ENCODE data around the gene RDX. TPM values are rescaled to one million over a fixed set of nuclear protein-coding genes. Genes with fewer than 3 reads are reported as not detected.

Gene RDX
- total RNA-seq, 4 donors from 2014 or later = 35.3 to 62.9 (median 51.7) TPM

DNA sequence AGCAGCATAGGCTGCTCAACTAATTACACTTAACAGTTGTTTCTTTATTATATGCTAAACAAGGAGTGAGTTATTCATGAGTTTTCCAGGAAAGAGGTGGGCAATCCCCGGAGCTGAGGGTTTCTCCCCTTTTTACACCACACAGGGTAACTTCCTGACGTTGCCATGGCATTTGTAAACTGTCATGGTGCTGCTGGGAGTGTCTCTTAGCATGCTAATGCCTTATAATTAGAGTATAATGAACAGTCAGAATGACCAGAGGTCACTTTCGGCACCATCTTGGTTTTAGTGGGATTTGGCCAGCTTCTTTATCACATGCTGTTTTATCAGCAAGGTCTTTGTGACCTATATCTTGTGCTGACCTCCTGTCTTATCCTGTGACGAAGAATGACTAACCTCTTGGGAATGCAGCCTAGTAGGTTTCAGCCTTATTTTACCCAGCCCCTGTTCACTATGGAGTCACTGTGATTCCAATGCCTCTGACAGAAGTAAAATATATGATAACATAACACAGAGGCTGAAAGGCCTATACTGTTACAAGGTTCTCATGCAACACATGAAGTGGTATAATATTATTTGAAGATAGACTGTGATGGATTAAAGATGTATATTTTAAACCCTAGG, 41.3 kb upstream of the RDX start:
- Histone ChIP-seq H3K27me3 (no peaks in the 10 kb centered on the region), H3K4me3 (no peak overlapping the region), H3K27ac (no peak overlapping the region), H3K9me3 (no peaks in the 10 kb centered on the region), H3K36me3 (no peaks in the 10 kb centered on the region), H3K4me1 (no peaks in the 10 kb centered on the region)
- no peak for TF ChIP-seq POLR2A (IDR thresholded peaks at IDR 0.05)
- TF ChIP-seq, protein P1, sequence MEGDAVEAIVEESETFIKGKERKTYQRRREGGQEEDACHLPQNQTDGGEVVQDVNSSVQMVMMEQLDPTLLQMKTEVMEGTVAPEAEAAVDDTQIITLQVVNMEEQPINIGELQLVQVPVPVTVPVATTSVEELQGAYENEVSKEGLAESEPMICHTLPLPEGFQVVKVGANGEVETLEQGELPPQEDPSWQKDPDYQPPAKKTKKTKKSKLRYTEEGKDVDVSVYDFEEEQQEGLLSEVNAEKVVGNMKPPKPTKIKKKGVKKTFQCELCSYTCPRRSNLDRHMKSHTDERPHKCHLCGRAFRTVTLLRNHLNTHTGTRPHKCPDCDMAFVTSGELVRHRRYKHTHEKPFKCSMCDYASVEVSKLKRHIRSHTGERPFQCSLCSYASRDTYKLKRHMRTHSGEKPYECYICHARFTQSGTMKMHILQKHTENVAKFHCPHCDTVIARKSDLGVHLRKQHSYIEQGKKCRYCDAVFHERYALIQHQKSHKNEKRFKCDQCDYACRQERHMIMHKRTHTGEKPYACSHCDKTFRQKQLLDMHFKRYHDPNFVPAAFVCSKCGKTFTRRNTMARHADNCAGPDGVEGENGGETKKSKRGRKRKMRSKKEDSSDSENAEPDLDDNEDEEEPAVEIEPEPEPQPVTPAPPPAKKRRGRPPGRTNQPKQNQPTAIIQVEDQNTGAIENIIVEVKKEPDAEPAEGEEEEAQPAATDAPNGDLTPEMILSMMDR (IDR thresholded peaks at IDR 0.05) = no peak
- DNase-seq = no peak
- 54 to 59% methylated on average over 4 of the region's 4 CpGs for WGBS, 2 donors
- intact Hi-C loops (cut with DNase I) = no loop called here

DNA sequence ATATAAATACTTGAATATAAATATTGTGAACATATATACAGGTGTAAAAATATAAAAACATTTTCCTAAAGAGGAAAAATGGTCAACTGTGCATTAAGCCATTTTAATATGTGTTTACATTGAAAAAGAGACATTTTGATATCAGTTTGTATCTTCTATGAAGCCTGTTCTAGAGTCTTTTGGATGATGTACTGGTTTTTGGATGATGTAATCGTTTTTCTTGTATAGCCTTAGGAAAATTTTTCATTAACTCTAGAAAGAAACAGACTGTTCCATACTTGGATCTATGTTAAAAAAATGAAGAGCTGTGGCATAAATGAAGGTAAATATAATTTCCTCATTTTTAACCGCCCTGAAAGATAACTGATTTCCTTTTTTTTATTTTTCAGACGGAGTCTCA, 39.6 kb upstream of the RDX start:
- no peaks in the 10 kb centered on the region for H3K9me3 ChIP-seq
- DNase-seq = no peak
- H3K4me3 ChIP-seq = no peak overlapping the region
- intact Hi-C loops (cut with DNase I) = no loop called here
- H3K27ac ChIP-seq = no peak overlapping the region
- TF ChIP-seq, protein P1 (IDR thresholded peaks at IDR 0.05) = no peak
- no peak for TF ChIP-seq POLR2A (IDR thresholded peaks at IDR 0.05)
- H3K27me3 ChIP-seq = no peaks in the 10 kb centered on the region
- 68 to 82% methylated on average over 3 of the region's 3 CpGs for WGBS, 2 donors
- H3K4me1 ChIP-seq = no peaks in the 10 kb centered on the region
- H3K36me3 ChIP-seq = no peaks in the 10 kb centered on the region

DNA sequence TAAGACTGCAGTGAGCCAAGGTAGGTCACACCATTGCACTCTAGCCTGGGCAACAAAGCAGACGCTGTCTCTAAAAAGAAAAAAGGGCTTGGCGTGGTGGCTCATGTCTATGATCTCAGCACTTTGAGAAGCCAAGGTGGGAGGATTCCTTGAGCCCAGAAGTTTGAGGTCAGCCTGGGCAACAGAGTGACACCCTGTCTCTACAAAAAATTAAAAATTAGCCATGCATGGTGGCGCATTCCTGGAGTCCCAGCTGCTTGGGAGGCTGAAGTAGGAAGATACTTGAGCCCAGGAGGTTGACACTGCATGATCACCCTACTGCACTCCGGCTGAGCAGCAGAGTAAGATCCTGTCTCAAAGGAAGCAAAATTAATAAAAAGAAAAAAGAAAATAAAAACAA, 38.9 kb upstream of the RDX start:
- Histone ChIP-seq H3K27me3 (no peaks in the 10 kb centered on the region), H3K4me1 (no peaks in the 10 kb centered on the region), H3K9me3 (no peaks in the 10 kb centered on the region), H3K27ac (no peak overlapping the region), H3K36me3 (no peaks in the 10 kb centered on the region), H3K4me3 (no peak overlapping the region)
- no peak for DNase-seq
- intact Hi-C loops (cut with DNase I) = no loop called here
- whole genome bisulfite sequencing, 2 donors = 85 to 87% methylated on average over 4 of the region's 4 CpGs
- TF ChIP-seq, protein P1 (IDR thresholded peaks at IDR 0.05) = no peak
- TF ChIP-seq POLR2A (IDR thresholded peaks at IDR 0.05) = no peak

DNA sequence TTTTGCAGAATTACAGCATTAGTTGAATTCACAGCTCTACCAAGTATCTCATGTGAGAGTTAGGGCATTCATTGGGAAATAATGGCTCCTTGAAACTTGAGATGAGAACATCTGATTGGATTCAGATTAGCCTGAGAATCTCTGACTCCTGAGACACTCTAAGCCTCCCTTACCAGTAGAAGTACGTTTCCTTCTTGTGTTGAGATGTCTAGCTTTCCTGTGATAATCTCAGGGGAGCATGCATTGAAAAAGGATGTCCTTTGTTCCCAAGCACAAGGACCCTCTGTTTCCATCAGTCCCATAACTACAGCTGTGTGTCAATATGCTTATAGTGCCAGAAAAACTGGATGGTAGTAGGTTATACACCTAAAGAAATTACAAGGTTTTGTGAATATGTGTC, 35.2 kb upstream of the RDX start:
- Histone ChIP-seq H3K27me3 (no peaks in the 10 kb centered on the region), H3K4me1 (peaks cover 0 to 7% (median 0%) of the 10 kb centered on the region in 3 donors), H3K36me3 (no peaks in the 10 kb centered on the region), H3K4me3 (no peak overlapping the region), H3K27ac (no peak overlapping the region), H3K9me3 (no peaks in the 10 kb centered on the region)
- WGBS, 2 donors = 65 to 67% methylated on average over 1 of the region's 1 CpG
- no peak for DNase-seq
- no peak for TF ChIP-seq POLR2A (IDR thresholded peaks at IDR 0.05)
- TF ChIP-seq, protein P1 (IDR thresholded peaks at IDR 0.05) = no peak
- intact Hi-C loops (cut with DNase I) = no loop called here

DNA sequence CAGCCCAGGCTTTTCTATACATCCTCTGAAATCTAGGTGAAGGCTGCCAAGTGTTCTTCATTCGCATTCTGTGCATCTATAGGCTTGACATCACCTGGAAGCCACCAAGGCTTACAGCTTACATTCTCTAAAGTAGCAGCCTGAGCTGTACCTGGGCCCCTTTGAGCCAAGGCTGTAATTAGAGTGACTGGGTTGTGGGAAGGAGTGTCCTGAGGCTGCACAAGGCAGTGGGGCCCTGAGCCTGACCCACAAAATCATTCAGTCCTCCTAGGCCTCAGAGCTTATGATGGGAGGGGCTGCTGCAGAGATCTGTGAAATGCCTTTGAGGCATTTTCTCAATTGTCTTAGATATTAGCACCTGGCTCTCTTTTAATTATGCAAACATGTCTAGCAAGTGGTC, 33.0 kb upstream of the RDX start:
- Histone ChIP-seq H3K36me3 (no peaks in the 10 kb centered on the region), H3K4me3 (no peak overlapping the region), H3K27ac (no peak overlapping the region), H3K4me1 (peaks cover 0 to 7% (median 0%) of the 10 kb centered on the region in 3 donors), H3K9me3 (no peaks in the 10 kb centered on the region), H3K27me3 (no peaks in the 10 kb centered on the region)
- WGBS, 2 donors = no CpG with 5 or more reads among the region's 1 CpG
- DNase-seq = no peak
- TF ChIP-seq POLR2A (IDR thresholded peaks at IDR 0.05) = no peak
- TF ChIP-seq, protein P1 (IDR thresholded peaks at IDR 0.05) = no peak
- intact Hi-C loops (cut with DNase I) = no loop called here

Data from esophagus squamous epithelium (tissue), 5 donors.